Measurements from ENCODE around the gene CLDND2.

Gene CLDND2

GRCh38 chr19:51415187-51415586 lies 46.4 kb upstream of the CLDND2 start:
- no peaks in the 10 kb centered on the region for H3K9me3 ChIP-seq (ENCODE audit: insufficient read depth, low read length)
- H3K27me3 ChIP-seq (ENCODE audit: low read length): no peaks in the 10 kb centered on the region
- no peak overlapping the region for H3K4me3 ChIP-seq (ENCODE audit: insufficient read depth, low read length, poor library complexity, severe bottlenecking)
- no peak overlapping the region for H3K9ac ChIP-seq (ENCODE audit: low read length)
- no peak overlapping the region for H3K4me2 ChIP-seq (ENCODE audit: low read depth, low read length, poor library complexity, severe bottlenecking)
- no peaks in the 10 kb centered on the region for H4K20me1 ChIP-seq (ENCODE audit: low read depth, low read length)
- H3K36me3 ChIP-seq (ENCODE audit: low read length): no peaks in the 10 kb centered on the region
- H2AFZ ChIP-seq (ENCODE audit: low read depth, low read length, severe bottlenecking): no peak overlapping the region
- H3K9me2 ChIP-seq (replicated peaks; ENCODE audit: insufficient read depth, low read length): no peaks in the 10 kb centered on the region
- H3K79me2 ChIP-seq (ENCODE audit: insufficient read depth, low read length): no peaks in the 10 kb centered on the region
- no peak overlapping the region for H3K27ac ChIP-seq (ENCODE audit: low read depth, low read length)
- H3F3A ChIP-seq (ENCODE audit: insufficient read depth): no peaks in the 10 kb centered on the region
- TF ChIP-seq CTCF (IDR thresholded peaks at IDR 0.05; ENCODE audit: insufficient read depth, low read length, poor library complexity, severe bottlenecking): no peak

GRCh38 chr19:51410950-51411748 lies 42.3 kb upstream of the CLDND2 start:
- Histone ChIP-seq H3K79me2 (ENCODE audit: insufficient read depth, low read length) (no peaks in the 10 kb centered on the region), H3K9me3 (ENCODE audit: insufficient read depth, low read length) (no peaks in the 10 kb centered on the region), H3F3A (ENCODE audit: insufficient read depth) (no peaks in the 10 kb centered on the region), H4K20me1 (ENCODE audit: low read depth, low read length) (no peaks in the 10 kb centered on the region), H3K36me3 (ENCODE audit: low read length) (no peaks in the 10 kb centered on the region), H3K4me3 (ENCODE audit: insufficient read depth, low read length, poor library complexity, severe bottlenecking) (no peak overlapping the region), H3K27ac (ENCODE audit: low read depth, low read length) (no peak overlapping the region), H2AFZ (ENCODE audit: low read depth, low read length, severe bottlenecking) (no peak overlapping the region), H3K9me2 (replicated peaks; ENCODE audit: insufficient read depth, low read length) (no peaks in the 10 kb centered on the region), H3K9ac (ENCODE audit: low read length) (no peak overlapping the region), H3K4me2 (ENCODE audit: low read depth, low read length, poor library complexity, severe bottlenecking) (no peak overlapping the region), H3K27me3 (ENCODE audit: low read length) (no peaks in the 10 kb centered on the region)
- TF ChIP-seq EZH2phosphoT487 (conservative IDR thresholded peaks at IDR 0.05; ENCODE audit: low read length) (no peak), CTCF (IDR thresholded peaks at IDR 0.05; ENCODE audit: insufficient read depth, low read length, poor library complexity, severe bottlenecking) (no peak)

- Histone ChIP-seq H3K36me3 (ENCODE audit: low read length) (no peaks in the 10 kb centered on the region), H3K9me3 (ENCODE audit: insufficient read depth, low read length) (no peaks in the 10 kb centered on the region), H4K20me1 (ENCODE audit: low read depth, low read length) (no peaks in the 10 kb centered on the region), H2AFZ (ENCODE audit: low read depth, low read length, severe bottlenecking) (no peak overlapping the region), H3K27me3 (ENCODE audit: low read length) (no peaks in the 10 kb centered on the region), H3K4me3 (ENCODE audit: insufficient read depth, low read length, poor library complexity, severe bottlenecking) (no peak overlapping the region), H3F3A (ENCODE audit: insufficient read depth) (no peaks in the 10 kb centered on the region), H3K79me2 (ENCODE audit: insufficient read depth, low read length) (no peaks in the 10 kb centered on the region), H3K4me2 (ENCODE audit: low read depth, low read length, poor library complexity, severe bottlenecking) (no peak overlapping the region), H3K9ac (ENCODE audit: low read length) (no peak overlapping the region), H3K27ac (ENCODE audit: low read depth, low read length) (no peak overlapping the region), H3K9me2 (replicated peaks; ENCODE audit: insufficient read depth, low read length) (no peaks in the 10 kb centered on the region)
- TF ChIP-seq CTCF (IDR thresholded peaks at IDR 0.05; ENCODE audit: insufficient read depth, low read length, poor library complexity, severe bottlenecking): peak; percentile 34
- no peak for TF ChIP-seq EZH2phosphoT487 (conservative IDR thresholded peaks at IDR 0.05; ENCODE audit: low read length)
Observed at GRCh38 chr19:51407511-51408131, 38.8 kb upstream of the CLDND2 start.
